ENCODE measurements around the gene SHLD2.
"Not testable (repeated sequence)": the region's sequence is repeated elsewhere in the genome, so short reads cannot be mapped to it uniquely, and the experiment has no call there.

SHLD2 gene

DNA sequence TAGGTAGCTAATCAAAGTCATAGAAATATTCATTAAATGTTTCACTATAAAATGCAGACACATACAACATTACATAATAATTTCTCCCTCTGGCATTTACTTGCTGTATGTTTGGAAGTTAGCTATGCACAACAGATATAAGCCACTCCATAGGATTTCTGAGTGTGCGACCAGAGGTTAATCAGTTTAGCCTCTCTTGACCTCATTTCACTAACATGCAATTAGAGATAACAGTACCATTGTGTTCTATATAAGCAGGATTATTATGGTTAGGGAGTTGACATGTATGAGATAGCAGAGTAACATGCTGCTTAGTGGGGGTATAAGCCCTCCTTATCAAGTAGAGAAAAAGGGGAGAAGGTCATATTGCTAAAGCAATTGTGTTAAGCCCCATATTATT, 26.7 kb upstream of the SHLD2 start:
- no peak for TF ChIP-seq POLR2A (IDR thresholded peaks at IDR 0.05; ENCODE audit: low read depth, low read length)
- no peak for DNase-seq (ENCODE audit: insufficient read length, low spot score)

DNA sequence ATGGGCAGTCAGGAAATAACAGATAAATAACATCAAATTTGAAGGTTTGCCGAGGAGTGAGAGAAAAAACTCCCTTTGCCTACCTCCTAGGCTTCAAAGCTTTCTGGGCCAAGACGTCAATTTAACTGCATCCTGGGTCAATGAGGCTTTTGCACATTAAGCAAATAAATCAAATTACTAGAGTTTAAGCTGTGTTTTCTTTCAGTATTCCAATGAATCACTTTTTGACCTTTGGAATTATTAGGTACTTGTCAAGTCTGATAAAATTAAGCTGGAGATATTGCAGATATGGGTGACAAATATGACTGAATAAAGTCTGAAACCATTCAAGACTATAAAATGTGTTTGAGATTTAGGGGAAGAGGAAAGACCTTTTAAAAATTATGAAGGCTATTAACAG, 22.6 kb upstream of the SHLD2 start:
- DNase-seq (ENCODE audit: insufficient read length, low spot score) (no peak), FAIRE-seq (no peak)
- no peak for TF ChIP-seq POLR2A (IDR thresholded peaks at IDR 0.05; ENCODE audit: low read depth, low read length)

More for the DNA sequence above, 26.7 kb upstream of the SHLD2 start:
- no peak for FAIRE-seq

DNA sequence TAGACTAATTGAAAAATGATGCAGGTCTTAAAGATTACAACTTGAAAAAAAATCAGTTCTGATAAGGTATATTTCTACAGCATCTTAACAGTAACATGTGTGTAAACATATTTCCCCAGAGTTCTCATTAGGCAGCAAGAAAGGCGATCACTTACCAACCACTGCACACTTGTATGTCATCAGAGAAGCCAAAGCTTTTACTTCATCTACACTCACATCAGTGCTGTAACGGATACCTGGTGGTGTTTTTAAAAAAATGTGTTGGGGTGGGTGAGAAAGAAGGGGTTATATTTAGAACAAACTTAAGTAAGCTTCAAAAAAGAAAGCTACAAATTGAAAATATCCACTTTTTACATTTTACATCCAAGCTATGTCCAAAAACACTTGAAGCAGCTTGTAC, 18.6 kb upstream of the SHLD2 start:
- FAIRE-seq = not testable (repeated sequence)

GRCh38 chr10:87079106-87079836, 15.7 kb upstream of the SHLD2 start:
- DNase-seq (ENCODE audit: insufficient read length, low spot score) = no peak
- no peak for TF ChIP-seq POLR2A (IDR thresholded peaks at IDR 0.05; ENCODE audit: low read depth, low read length)
- no peak for FAIRE-seq

More for the DNA sequence above, 18.6 kb upstream of the SHLD2 start:
- DNase-seq (ENCODE audit: insufficient read length, low spot score) = not testable (repeated sequence)

DNA sequence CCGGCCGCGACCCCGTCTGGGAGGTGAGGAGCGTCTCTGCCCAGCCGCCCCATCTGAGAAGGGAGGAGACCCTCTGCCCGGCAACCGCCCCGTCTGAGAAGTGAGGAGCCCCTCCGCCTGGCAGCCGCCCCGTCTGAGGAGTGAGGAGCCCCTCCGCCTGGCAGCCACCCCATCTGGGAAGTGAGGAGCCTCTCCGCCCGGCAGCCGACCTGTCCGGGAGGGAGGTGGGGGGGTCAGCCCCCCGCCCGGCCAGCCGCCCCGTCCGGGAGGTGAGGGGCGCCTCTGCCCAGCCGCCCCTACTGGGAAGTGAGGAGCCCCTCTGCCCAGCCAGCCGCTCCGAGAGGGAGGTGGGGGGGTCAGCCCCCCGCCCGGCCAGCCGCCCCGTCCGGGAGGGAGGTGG, 14.4 kb upstream of the SHLD2 start:
- not testable (repeated sequence) for FAIRE-seq; DNase-seq (ENCODE audit: insufficient read length, low spot score)

- not testable (repeated sequence) for DNase-seq (ENCODE audit: insufficient read length, low spot score); FAIRE-seq
Observed at GRCh38 chr10:87081574-87081973, 13.4 kb upstream of the SHLD2 start.

DNA sequence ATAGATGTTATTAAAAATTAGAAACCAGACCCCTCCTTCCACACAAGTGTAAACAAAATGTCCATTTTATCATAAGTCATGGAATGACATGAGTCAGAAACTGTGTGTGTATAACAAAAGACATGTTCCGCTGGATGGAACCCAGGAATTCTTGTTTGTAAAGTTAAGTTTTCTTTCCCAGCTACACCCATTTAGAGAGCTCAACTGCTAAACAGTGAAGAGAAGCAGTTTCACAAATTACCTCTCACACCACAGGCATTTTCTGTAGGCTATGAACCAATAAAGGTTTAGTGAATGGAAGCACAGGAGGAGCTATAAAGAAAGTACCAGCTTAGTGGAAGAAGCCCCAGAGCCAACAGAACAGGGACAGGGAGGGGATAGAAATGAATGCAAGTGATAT, 12.8 kb upstream of the SHLD2 start:
- FAIRE-seq = peak; percentile 65
- DNase-seq (ENCODE audit: insufficient read length, low spot score) = not testable (repeated sequence)

DNA sequence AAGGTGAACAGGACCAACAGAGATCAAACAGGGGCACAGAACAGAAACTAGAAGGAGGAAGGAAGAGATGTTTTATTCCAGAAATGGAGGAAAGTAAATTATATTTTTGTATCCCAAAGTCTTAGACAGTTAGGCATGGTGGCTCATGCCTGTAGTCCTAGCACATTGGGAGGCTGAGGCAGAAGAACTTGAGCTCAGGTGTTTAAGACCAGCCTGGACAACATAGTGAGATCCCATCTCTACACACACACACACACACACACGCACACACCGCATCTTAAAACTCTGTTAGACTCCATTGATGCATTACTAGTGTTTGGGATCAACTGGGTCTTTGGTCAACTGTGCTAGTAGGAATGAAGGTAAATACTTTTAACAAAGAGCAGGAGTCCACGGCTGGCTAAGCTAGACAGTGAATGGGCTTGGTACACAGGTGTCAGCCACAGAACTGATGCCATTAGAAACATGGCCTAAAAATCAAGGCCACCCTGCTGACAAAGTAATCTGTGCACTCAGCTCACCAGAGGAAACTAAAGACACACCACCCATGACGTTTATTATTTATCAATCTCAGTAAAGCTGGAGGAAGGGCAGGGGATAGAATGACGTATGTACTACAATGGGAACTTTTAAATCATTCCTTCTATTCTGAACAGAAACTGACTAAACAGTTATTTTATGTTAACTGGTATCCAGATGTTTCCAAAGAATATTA, 11.3 kb upstream of the SHLD2 start:
- peak; percentile 67 for FAIRE-seq
- not testable (repeated sequence) for DNase-seq (ENCODE audit: insufficient read length, low spot score)

GRCh38 chr10:87084291-87084782, 10.7 kb upstream of the SHLD2 start:
- not testable (repeated sequence) for FAIRE-seq; DNase-seq (ENCODE audit: insufficient read length, low spot score)

DNA sequence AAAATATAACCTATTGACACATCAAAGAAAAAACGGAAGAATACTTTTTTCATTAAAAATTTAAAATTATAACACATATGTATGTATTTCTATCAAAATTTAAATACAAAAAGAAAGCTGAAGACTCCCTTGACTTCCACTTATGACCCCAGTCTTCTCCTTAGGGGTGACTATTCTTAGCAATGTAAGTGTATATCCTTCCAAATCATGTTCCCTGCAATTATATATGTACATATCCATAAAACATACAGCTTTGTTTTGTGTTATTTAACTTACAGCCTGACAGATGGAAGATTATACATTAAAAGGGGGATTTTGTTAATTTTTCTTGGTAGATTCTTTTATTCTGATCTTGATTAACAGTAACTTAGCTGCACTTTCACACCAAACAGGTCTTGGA, 9.5 kb upstream of the SHLD2 start:
- TF ChIP-seq POLR2A (IDR thresholded peaks at IDR 0.05; ENCODE audit: low read depth, low read length) = no peak
- no peak for DNase-seq (ENCODE audit: insufficient read length, low spot score)
- FAIRE-seq = no peak

DNA sequence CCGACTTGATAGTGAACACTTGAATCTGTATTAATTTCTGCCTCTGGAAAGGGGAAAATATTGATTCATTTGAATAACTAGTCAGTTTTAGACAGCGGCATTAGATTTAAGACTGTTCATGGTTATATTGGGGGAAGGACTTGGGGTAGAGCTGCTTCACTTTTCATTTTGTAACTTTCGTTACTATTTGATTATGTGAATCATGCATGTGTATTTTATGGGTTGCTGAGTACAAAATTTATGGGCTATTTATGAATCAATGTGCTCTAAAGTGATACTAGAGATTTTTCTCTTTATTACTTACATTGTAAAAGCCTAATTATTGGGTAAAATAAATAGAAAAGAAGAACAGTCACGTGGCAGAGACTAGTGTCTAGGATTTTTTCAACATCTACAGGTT, 5.3 kb upstream of the SHLD2 start:
- no peak for TF ChIP-seq POLR2A (IDR thresholded peaks at IDR 0.05; ENCODE audit: low read depth, low read length)
- no peak for DNase-seq (ENCODE audit: insufficient read length, low spot score)
- no peak for FAIRE-seq

GRCh38 chr10:87090779-87091178, 4.2 kb upstream of the SHLD2 start:
- FAIRE-seq = no peak
- no peak for TF ChIP-seq POLR2A (IDR thresholded peaks at IDR 0.05; ENCODE audit: low read depth, low read length)
- DNase-seq (ENCODE audit: insufficient read length, low spot score) = no peak

DNA sequence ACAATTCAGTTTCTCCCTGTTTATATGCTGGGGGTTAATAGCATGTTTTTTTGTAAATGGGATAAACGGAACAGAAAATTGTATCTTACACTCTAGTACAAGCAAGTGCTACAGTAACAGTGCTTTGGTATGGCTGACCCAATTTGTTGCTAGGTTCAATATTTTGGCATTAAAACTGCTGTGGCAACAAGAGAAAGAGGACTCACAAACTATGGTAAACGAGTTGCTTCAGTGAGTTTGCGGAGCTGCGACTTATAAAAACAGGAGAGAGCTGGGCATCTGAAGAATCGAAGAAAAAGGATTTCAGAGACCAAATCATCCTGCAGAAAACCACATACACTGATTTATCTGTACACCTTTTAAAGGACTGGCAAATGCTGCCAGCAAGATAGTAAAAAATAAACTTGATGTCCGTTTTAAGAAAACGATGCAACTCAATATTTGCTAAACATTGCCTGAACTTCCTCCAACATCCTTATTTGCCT, 2.6 kb upstream of the SHLD2 start:
- DNase-seq (ENCODE audit: insufficient read length, low spot score) = peak; percentile 31
- no peak for TF ChIP-seq POLR2A (IDR thresholded peaks at IDR 0.05; ENCODE audit: low read depth, low read length)
- FAIRE-seq = no peak

DNA sequence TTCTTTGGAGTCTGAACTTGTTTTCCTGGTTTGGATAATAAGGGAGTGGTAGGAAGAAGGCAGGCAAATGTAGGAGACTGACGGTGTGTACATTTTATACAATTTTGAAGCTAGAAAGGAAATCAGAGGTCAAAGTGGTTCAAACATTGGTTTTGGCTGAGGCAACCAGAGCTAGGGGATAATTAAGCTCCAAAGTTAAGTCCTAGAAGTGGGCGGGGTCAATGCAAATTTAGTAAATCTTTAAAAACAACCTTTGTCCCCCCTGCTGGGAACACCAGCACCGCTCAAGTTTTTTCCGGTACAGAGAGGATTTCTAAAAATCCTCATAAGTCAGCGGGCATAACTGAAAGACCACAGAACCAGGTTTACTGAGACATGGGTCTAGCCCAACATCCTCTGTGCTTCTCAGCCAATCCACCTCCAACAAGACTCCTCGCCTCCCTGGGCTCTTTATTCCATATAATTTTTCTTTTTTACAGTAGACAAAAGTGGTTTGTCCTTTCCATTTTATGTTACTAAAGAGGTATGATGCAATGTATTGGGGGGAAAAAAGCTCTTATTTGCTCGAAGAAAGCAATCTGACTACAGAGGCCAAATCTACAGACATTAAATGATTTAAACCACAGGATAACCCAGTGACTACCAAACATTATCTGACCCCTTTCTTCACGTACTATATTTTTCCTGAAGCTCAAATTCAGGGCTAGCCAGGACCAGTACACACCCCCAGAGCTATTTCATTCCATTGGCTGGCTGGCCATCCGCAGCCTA, 2.0 kb upstream of the SHLD2 start:
- FAIRE-seq (peak; percentile 67), DNase-seq (ENCODE audit: insufficient read length, low spot score) (peak; percentile 31)
- no peak for TF ChIP-seq POLR2A (IDR thresholded peaks at IDR 0.05; ENCODE audit: low read depth, low read length)

All from H54 (cell line).